ENCODE data around the gene ZNF90. TPM values are rescaled to one million over a fixed set of nuclear protein-coding genes. Genes with fewer than 3 reads are reported as not detected.
"Not testable (repeated sequence)": the region's sequence is repeated elsewhere in the genome, so short reads cannot be mapped to it uniquely, and the experiment has no call there.

ZNF90 gene
- total and polyA plus RNA-seq, 2 donors: 3.3 to 13.4 TPM

DNA sequence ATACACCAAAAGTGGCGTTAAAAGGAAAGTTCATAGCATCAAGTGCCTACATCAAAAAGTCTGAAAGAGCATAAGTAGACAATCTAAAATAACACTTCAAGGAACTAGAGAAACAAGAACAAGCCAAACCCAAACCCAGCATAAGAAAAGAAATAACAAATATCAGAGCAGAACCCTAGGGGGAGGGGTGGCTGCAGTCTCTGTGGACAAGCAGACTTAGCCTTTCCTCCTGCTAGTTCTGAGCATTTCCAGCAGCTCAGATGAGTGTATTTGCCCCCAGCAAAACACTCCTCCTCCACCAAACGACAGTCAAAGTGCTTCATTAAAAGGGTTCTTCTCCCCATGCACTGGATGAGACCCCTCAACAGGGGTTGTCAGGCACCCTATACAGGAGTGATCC lies 7.1 kb upstream of the ZNF90 start:
- Histone ChIP-seq H3K4me3 (ENCODE audit: low read depth, low read length) (no peak overlapping the region), H3K27ac (ENCODE audit: low read depth) (no peak overlapping the region), H3K36me3 (ENCODE audit: insufficient read depth) (no peaks in the 10 kb centered on the region), H3K4me1 (ENCODE audit: insufficient read depth) (no peaks in the 10 kb centered on the region)
- 77% methylated on average over 2 of the region's 2 CpGs for WGBS
- no peak for DNase-seq (ENCODE audit: extremely low spot score)

DNA sequence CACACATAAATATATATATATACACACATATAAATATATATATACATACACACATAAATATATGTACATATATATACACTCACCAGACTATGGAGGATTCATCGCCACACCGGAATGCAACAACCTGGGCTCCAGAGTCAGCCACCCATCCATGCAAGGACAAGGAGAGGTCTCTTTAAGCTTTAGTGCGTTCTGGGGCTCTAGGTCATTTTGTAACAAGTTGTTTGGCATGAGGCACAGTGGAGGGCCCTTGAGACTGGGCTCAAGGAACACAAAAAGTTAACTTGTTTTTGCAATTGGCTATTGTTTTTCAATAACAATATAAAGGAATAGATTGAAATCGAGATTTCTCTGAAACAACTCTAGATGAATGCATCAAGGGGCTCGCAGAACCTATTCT lies 4.9 kb upstream of the ZNF90 start:
- Histone ChIP-seq H3K4me1 (ENCODE audit: insufficient read depth) (no peaks in the 10 kb centered on the region), H3K36me3 (ENCODE audit: insufficient read depth) (no peaks in the 10 kb centered on the region), H3K27ac (ENCODE audit: low read depth) (no peak overlapping the region), H3K4me3 (ENCODE audit: low read depth, low read length) (no peak overlapping the region)
- DNase-seq (ENCODE audit: extremely low spot score): no peak
- 91% methylated on average over 5 of the region's 5 CpGs for WGBS

DNA sequence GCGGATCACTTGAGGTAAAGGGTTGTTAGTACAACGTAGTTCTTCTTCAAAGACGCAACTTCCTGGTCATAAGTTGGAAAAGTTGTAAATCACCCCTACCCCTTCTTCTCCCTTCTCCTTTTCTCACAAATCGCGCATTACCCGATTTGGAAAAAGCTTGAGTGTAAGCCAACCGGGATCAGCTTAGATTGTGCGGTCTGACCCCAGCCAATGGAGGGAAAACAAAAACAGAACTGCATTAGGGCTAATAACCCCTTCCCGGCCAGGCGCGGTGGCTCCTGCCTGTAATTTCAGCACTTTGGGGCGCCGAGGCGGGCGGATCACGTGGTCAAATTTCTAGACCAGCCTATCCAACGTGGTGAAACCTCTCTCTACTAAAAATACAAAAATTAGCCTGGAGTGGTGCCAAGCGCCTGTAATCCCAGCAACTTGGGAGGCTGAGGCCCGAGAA lies 806 bp downstream of the ZNF90 start:
- DNase-seq (ENCODE audit: extremely low spot score): no peak
- no peak overlapping the region for H3K27ac ChIP-seq (ENCODE audit: low read depth)
- H3K4me1 ChIP-seq (ENCODE audit: insufficient read depth): peaks cover 3% of the 10 kb centered on the region
- no peaks in the 10 kb centered on the region for H3K36me3 ChIP-seq (ENCODE audit: insufficient read depth)
- WGBS: 1% methylated on average over 19 of the region's 19 CpGs
- H3K4me3 ChIP-seq (ENCODE audit: low read depth, low read length): peak overlapping the region; percentile 48

DNA sequence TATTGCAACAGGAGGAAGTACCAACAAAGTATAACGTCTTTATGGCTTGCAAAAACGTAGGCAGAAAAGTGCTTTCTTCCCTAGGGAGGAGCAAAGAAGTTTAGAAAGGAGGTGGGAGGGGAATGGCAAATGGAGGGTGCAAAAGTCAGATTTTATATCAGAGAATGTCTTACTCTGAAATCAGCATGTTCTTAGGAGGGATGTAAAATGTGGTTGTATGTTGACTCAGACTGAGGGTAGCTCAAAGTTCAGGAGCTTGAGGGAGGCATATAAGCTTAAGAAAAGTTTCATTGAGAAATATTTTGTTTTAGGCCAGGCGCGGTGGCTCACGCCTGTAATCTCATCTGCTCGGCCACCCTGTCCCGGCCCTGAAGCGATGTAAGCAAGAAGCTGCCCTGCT lies 1.7 kb downstream of the ZNF90 start:
- Histone ChIP-seq H3K27ac (ENCODE audit: low read depth) (no peak overlapping the region), H3K36me3 (ENCODE audit: insufficient read depth) (no peaks in the 10 kb centered on the region), H3K4me3 (ENCODE audit: low read depth, low read length) (no peak overlapping the region), H3K4me1 (ENCODE audit: insufficient read depth) (peaks cover 3% of the 10 kb centered on the region)
- WGBS: 26% methylated on average over 8 of the region's 8 CpGs
- DNase-seq (ENCODE audit: extremely low spot score): no peak

DNA sequence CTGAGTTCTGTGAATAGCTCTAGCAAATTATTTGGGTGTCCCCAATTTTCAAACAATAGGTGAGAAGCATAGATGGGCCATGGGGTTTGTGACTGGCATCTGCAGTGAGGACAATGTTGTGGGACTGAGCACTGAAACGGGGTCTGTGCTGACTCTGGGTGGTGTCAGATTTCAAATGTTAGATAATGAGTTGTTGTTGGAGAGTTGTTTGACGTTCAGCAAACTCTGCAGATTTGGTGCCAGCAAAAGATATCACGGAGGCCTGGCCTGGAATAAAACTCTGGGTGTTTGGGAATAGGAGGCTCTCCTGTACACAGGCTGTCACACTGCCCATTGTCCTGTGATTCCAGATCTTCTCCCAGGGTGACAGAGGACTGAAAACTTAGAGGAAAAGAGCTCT lies 2.9 kb downstream of the ZNF90 start:
- H3K36me3 ChIP-seq (ENCODE audit: insufficient read depth): no peaks in the 10 kb centered on the region
- 40% methylated on average over 3 of the region's 3 CpGs for WGBS

DNA sequence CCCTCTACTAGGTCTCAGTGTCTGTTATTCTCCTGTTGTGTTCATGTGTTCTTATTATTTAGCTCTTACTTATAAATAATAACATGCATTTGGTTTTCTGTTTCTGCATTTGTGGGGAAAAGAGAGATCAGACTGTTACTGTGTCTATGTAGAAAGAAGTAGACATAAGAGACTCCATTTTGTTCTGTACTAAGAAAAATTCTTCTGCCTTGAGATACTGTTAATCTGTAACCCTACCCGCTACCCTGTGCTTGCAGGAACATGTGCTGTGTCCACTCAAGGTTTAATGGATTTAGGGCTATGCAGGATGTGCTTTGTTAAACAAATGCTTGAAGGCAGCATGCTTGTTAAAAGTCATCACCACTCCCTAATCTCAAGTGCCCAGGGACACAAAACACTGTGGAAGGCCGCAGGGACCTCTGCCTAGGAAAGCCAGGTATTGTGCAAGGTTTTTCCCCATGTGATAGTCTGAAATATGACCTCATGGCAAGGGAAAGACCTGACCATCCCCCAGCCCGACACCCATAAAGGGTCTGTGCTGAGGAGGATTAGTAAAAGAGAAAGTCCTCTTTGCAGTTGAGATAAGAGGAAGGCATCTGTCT lies 4.5 kb downstream of the ZNF90 start:
- DNase-seq (ENCODE audit: extremely low spot score); H3K36me3 ChIP-seq (ENCODE audit: insufficient read depth); H3K4me1 ChIP-seq (ENCODE audit: insufficient read depth); H3K27ac ChIP-seq (ENCODE audit: low read depth); H3K4me3 ChIP-seq (ENCODE audit: low read depth, low read length): not testable (repeated sequence)
- WGBS: 52% methylated on average over 3 of the region's 3 CpGs

More for the DNA sequence above, 2.9 kb downstream of the ZNF90 start:
- Histone ChIP-seq H3K4me1 (ENCODE audit: insufficient read depth) (peaks cover 3% of the 10 kb centered on the region), H3K4me3 (ENCODE audit: low read depth, low read length) (no peak overlapping the region), H3K27ac (ENCODE audit: low read depth) (no peak overlapping the region)
- DNase-seq (ENCODE audit: extremely low spot score): no peak

DNA sequence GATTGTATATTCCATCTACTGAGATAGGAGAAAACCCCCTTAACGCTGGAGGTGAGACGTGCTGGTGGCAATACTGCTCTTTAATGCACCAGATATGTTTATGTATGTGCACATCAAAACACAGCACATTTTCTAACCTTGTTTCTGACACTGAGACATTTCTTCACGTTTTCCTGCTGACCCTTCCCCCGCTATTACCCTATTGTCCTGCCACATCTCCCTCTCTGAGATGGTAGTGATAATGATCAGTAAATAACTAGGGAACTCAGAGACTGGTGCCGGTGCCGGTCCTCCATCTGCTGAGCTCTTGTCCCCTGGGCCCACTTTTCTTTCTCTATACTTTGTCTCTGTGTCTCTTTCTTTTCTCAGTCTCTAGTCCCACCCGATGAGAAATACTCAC lies 5.1 kb downstream of the ZNF90 start:
- H3K36me3 ChIP-seq (ENCODE audit: insufficient read depth); H3K27ac ChIP-seq (ENCODE audit: low read depth); H3K4me3 ChIP-seq (ENCODE audit: low read depth, low read length); DNase-seq (ENCODE audit: extremely low spot score); H3K4me1 ChIP-seq (ENCODE audit: insufficient read depth): not testable (repeated sequence)
- 53% methylated on average over 7 of the region's 7 CpGs for WGBS

DNA sequence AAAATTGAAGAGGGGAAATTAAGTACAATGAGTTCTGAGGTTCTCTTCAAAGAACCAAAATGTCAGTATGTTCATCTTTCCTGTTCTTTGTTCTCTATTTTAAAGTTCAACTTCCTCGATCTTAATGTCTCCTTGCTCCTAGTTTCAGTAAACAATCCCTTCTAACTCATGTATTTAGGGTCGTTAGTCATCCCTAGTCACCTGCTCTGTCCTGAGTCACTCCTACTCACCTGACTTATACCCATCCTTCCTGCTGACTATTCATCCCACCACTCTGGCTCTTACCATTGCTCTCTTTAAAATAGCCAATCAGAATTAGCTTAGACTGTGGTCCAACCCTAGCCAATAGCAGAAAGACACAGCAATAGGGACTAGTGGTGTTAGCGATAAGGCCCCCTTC lies 24.3 kb downstream of the ZNF90 start:
- Histone ChIP-seq H3K36me3 (ENCODE audit: insufficient read depth) (peaks cover 3% of the 10 kb centered on the region), H3K27ac (ENCODE audit: low read depth) (no peak overlapping the region), H3K4me1 (ENCODE audit: insufficient read depth) (no peaks in the 10 kb centered on the region), H3K4me3 (ENCODE audit: low read depth, low read length) (no peak overlapping the region)
- DNase-seq (ENCODE audit: extremely low spot score): no peak
- 96% methylated on average over 3 of the region's 3 CpGs for WGBS

DNA sequence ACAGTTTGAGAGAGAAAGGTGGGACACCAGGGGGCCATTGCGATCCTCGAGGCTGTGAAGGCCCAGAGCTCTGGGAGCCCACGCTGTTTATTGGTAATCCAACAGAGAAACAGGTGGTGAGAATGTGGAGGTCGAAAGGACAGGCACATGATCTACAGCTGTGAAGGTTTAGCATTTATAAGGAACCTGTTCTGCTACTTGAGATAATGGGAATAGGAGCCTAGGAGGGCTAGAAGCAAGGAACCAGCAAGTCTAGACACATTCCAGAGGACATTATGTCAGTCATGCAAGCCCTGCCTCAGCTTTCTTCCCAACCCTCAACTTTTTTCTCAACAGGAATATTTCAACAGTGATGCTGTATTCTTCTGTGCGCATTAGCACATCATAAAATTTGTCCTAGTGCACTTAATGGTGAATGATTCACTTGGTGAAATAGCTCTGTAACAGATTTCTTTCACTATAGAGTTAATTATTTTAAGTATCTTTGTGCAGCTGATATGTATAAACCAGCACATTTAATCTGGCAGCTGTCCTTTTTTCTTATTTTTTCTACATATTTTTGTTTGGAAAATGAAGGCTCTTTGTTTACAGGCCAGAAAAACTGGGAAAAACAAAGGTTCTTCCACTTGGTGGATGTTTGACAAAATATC lies 25.4 kb downstream of the ZNF90 start:
- DNase-seq (ENCODE audit: extremely low spot score): no peak
- no peaks in the 10 kb centered on the region for H3K4me1 ChIP-seq (ENCODE audit: insufficient read depth)
- WGBS: 92% methylated on average over 5 of the region's 5 CpGs

DNA sequence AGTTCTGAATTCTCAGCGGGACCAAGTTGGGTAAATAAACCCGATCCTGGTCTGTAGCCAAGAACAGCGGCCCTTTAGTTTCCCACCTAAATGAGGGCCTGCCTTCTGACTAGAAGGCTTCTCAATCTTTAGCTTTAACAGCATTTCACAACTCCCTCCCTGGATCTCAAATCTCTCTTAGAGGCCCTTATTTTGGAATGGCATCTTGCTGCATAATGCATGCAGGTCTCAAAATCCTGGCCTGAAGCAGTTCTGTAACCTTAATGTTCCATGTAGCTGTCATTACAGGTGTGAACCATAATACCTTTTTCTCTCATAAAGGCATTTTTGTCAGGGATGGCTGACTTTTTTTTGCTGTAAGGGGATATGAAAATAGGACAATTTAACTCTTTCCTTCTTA lies 29.5 kb downstream of the ZNF90 start:
- Histone ChIP-seq H3K4me1 (ENCODE audit: insufficient read depth) (no peaks in the 10 kb centered on the region), H3K36me3 (ENCODE audit: insufficient read depth) (peaks cover 6% of the 10 kb centered on the region), H3K4me3 (ENCODE audit: low read depth, low read length) (no peak overlapping the region), H3K27ac (ENCODE audit: low read depth) (no peak overlapping the region)
- no peak for DNase-seq (ENCODE audit: extremely low spot score)
- WGBS: 98% methylated on average over 3 of the region's 3 CpGs

More for the DNA sequence above, 25.4 kb downstream of the ZNF90 start:
- Histone ChIP-seq H3K27ac (ENCODE audit: low read depth) (no peak overlapping the region), H3K4me3 (ENCODE audit: low read depth, low read length) (no peak overlapping the region), H3K36me3 (ENCODE audit: insufficient read depth) (peaks cover 4% of the 10 kb centered on the region)

DNA sequence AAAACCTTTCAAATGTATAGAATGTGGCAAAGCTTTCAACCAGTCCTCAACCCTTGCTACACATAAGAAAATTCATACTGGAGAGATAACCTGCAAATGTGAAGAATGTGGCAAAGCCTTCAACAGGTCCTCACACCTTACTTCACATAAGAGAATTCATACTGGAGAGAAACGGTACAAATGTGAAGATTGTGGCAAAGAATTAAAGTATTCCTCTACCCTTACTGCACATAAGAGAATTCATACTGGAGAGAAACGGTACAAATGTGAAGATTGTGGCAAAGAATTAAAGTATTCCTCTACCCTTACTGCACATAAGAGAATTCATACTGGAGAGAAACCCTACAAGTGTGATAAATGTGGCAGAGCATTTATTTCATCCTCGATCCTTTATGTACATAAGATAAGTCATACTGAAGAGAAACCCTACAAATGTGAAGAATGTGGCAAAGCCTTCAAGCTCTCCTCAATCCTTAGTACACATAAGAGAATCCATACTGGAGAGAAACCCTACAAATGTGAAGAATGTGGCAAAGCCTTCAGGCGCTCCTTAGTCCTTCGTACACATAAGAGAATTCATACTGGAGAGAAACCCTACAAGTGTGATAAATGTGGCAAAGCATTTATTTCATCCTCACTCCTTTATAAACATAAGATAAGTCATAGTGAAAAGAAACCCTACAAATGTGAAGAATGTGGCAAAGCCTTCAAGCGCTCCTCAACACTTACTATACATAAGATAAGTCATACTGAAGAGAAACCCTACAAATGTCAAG lies 40.5 kb downstream of the ZNF90 start:
- not testable (repeated sequence) for H3K4me3 ChIP-seq (ENCODE audit: low read depth, low read length); H3K36me3 ChIP-seq (ENCODE audit: insufficient read depth); H3K27ac ChIP-seq (ENCODE audit: low read depth); DNase-seq (ENCODE audit: extremely low spot score); H3K4me1 ChIP-seq (ENCODE audit: insufficient read depth)
- whole genome bisulfite sequencing: 97% methylated on average over 6 of the region's 6 CpGs

DNA sequence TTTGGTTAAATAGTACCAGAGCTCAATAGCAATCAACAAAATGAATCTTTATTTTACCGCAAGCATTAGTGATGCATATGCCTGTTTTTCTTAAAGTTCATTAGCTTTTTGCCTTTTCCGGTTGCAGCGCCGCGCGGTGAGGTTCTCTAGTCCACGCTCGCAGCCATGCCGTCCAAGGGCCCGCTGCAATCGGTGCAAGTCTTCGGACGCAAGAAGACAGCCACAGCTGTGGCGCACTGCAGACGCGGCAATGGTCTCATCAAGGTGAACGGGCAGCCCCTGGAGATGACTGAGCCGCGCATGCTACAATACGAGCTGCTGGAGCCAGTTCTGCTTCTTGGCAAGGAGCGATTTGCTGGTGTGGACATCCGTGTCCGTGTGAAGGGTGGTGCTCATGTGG lies 47.1 kb downstream of the ZNF90 start:
- Histone ChIP-seq H3K4me1 (ENCODE audit: insufficient read depth) (no peaks in the 10 kb centered on the region), H3K4me3 (ENCODE audit: low read depth, low read length) (no peak overlapping the region), H3K36me3 (ENCODE audit: insufficient read depth) (peaks cover 2% of the 10 kb centered on the region), H3K27ac (ENCODE audit: low read depth) (no peak overlapping the region)
- 99% methylated on average over 23 of the region's 23 CpGs for WGBS
- DNase-seq (ENCODE audit: extremely low spot score): no peak

DNA sequence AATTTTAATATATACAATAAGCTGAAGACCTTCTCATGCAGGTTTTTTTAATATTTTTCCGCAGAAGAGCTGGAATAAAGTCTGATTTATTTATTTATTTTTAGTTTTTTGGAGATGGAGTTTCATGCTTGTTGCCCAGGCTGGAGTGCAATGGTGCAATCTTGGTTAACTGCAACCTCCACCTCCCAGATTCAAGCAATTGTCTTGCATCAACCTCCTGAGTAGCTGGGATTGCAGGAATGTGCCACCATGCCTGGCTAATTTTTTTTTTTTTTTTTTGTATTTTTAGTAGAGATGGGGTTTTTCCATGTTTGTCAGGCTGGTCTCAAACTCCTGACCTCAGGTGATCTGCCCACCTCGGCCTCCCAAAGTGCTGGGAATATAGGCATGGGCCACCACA lies 55.1 kb downstream of the ZNF90 start:
- not testable (repeated sequence) for H3K4me3 ChIP-seq (ENCODE audit: low read depth, low read length); H3K4me1 ChIP-seq (ENCODE audit: insufficient read depth); H3K27ac ChIP-seq (ENCODE audit: low read depth); H3K36me3 ChIP-seq (ENCODE audit: insufficient read depth); DNase-seq (ENCODE audit: extremely low spot score)
- WGBS: 76% methylated on average over 2 of the region's 2 CpGs

DNA sequence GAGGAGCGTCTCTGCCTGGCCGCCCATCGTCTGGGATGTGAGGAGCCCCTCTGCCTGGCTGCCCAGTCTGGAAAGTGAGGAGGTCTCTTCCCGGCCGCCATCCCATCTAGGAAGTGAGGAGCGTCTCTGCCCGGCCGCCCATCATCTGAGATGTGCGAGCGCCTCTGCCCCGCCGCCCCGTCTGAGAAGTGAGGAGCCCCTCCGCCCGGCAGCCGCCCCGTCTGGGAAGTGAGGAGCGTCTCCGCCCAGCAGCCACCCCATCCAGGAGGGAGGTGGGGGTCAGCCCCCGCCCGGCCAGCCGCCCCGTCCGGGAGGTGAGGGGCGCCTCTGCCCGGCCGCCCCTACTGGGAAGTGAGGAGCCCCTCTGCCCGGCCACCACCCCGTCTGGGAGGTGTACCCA lies 59.9 kb downstream of the ZNF90 start:
- 93% methylated on average over 27 of the region's 29 CpGs for WGBS
- not testable (repeated sequence) for H3K27ac ChIP-seq (ENCODE audit: low read depth); H3K4me1 ChIP-seq (ENCODE audit: insufficient read depth); H3K36me3 ChIP-seq (ENCODE audit: insufficient read depth); DNase-seq (ENCODE audit: extremely low spot score); H3K4me3 ChIP-seq (ENCODE audit: low read depth, low read length)

Data from urinary bladder (tissue), 4 donors.